Gastroesophageal sphincter (tissue), 3 donors: Measurements from ENCODE around the gene CRISP1.

Experiments
- CTCF ChIP-seq, 4 experiments: fragments of 200-600 bp in 2 of 4; fragments of 450-650 bp in 2 of 4; sonication (generic) in 1 of 4; IDR thresholded peaks; one replicate each; pipeline ENCODE4 v1.5.1; 2017 to 2019; ENCODE audit warnings: antibody characterized with exemption in 4 of 4, mild to moderate bottlenecking in 2 of 4, moderate library complexity in 2 of 4
- POLR2AphosphoS5 ChIP-seq: sonication (generic); formaldehyde crosslinking; IDR thresholded peaks from one replicate; pipeline ENCODE4 v1.6.1; 2017; ENCODE audit warnings: antibody characterized with exemption

GRCh38 chr6:49915035-49915434 lies 48.7 kb upstream of the CRISP1 start:
- no peak for TF ChIP-seq CTCF (IDR thresholded peaks at IDR 0.05)
- no peak for TF ChIP-seq POLR2AphosphoS5
